Measurements from ENCODE around the gene SECISBP2. TPM values are rescaled to one million over a fixed set of nuclear protein-coding genes. Genes with fewer than 3 reads are reported as not detected.
"Not testable (repeated sequence)": the region's sequence is repeated elsewhere in the genome, so short reads cannot be mapped to it uniquely, and the experiment has no call there.

The SECISBP2 gene, protein sequence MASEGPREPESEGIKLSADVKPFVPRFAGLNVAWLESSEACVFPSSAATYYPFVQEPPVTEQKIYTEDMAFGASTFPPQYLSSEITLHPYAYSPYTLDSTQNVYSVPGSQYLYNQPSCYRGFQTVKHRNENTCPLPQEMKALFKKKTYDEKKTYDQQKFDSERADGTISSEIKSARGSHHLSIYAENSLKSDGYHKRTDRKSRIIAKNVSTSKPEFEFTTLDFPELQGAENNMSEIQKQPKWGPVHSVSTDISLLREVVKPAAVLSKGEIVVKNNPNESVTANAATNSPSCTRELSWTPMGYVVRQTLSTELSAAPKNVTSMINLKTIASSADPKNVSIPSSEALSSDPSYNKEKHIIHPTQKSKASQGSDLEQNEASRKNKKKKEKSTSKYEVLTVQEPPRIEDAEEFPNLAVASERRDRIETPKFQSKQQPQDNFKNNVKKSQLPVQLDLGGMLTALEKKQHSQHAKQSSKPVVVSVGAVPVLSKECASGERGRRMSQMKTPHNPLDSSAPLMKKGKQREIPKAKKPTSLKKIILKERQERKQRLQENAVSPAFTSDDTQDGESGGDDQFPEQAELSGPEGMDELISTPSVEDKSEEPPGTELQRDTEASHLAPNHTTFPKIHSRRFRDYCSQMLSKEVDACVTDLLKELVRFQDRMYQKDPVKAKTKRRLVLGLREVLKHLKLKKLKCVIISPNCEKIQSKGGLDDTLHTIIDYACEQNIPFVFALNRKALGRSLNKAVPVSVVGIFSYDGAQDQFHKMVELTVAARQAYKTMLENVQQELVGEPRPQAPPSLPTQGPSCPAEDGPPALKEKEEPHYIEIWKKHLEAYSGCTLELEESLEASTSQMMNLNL
- 43.8 and 48.2 TPM in 2 replicates for total RNA-seq
- polyA plus RNA-seq = 30.2 and 30.6 TPM in 2 replicates

DNA sequence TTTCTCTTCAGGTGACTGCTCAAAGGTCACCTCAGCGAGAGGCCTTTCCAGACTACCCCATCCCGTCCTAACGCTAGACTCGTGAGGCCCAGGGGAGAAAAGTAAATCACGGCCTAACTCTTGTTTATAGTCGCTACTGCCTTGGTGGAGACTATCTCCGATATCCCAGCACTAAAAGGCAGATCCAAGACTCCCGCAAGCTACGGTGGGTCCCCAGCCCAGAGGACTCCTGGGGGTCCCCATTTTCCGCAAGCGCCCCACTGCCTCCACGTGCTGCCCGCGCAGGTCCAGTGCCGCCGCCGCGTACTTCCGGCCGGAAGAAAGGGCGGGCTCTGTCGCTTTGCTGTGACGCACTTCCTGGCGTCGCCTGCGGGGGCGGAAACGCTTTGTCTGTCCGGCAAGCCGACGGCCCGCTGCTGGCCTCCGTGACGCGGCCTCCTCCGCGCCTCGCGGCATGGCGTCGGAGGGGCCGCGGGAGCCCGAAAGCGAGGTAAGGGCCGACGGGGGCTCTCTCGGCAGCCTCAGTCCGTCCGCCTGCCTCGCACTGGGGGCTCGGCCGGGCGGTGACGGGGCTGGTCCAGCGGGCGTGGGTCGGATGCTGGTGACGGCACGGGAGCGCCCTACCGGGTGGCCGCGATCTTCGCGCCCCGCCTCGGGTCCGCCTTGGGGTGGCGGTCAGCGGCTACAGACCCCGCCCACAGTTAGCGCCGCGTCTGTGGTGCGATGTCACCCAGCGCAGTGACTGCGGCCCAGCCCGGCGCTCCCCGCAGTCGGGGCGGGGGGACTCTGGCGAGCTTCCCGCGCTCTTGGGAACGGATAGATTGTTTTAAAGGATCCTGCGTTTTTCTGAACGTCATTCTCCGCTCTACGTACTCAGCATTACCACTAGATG is at the start of gene SECISBP2:
Gene SECISBP2 (plus strand): TSS at position 378 of the 892 bp plus-strand sequence. CDS start 77 bp downstream, at position 455.
- DNase-seq (ENCODE audit: low spot score) = peak; percentile 97
- Histone ChIP-seq H4K20me1 (ENCODE audit: insufficient read depth, poor library complexity, severe bottlenecking) (peaks cover 7% of the 10 kb centered on the region), H3K9me3 (ENCODE audit: low read depth) (no peaks in the 10 kb centered on the region), H3K36me3 (replicated peaks; ENCODE audit: insufficient read depth, low read depth) (no peaks in the 10 kb centered on the region), H3K9me2 (replicated peaks; ENCODE audit: insufficient read depth) (no peaks in the 10 kb centered on the region), H3K79me2 (peaks cover 80% of the 10 kb centered on the region), H3K27ac (peak within 1 kb of the TSS; percentile 99), H2AFZ (peak within 1 kb of the TSS; percentile 37), H3K27me3 (no peaks in the 10 kb centered on the region), H3K4me3 (peak within 1 kb of the TSS; percentile 45), H3K4me1 (ENCODE audit: insufficient read depth) (peaks cover 23% of the 10 kb centered on the region), H3K4me2 (peak within 1 kb of the TSS; percentile 88)
- WGBS (ENCODE audit: low lambda C conversion rate, missing lambda C conversion rate) = under 1% methylated on average over 79 of the region's 91 CpGs
- TF ChIP-seq EZH2 (IDR thresholded peaks at IDR 0.05; ENCODE audit: borderline replicate concordance) = no peak
- TF ChIP-seq EZH2phosphoT487 (IDR thresholded peaks at IDR 0.05; ENCODE audit: low read depth, severe bottlenecking, unreplicated experiment) = no peak
- TF ChIP-seq, protein P1, sequence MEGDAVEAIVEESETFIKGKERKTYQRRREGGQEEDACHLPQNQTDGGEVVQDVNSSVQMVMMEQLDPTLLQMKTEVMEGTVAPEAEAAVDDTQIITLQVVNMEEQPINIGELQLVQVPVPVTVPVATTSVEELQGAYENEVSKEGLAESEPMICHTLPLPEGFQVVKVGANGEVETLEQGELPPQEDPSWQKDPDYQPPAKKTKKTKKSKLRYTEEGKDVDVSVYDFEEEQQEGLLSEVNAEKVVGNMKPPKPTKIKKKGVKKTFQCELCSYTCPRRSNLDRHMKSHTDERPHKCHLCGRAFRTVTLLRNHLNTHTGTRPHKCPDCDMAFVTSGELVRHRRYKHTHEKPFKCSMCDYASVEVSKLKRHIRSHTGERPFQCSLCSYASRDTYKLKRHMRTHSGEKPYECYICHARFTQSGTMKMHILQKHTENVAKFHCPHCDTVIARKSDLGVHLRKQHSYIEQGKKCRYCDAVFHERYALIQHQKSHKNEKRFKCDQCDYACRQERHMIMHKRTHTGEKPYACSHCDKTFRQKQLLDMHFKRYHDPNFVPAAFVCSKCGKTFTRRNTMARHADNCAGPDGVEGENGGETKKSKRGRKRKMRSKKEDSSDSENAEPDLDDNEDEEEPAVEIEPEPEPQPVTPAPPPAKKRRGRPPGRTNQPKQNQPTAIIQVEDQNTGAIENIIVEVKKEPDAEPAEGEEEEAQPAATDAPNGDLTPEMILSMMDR (IDR thresholded peaks at IDR 0.05; ENCODE audit: poor library complexity) = peak; percentile 95

DNA sequence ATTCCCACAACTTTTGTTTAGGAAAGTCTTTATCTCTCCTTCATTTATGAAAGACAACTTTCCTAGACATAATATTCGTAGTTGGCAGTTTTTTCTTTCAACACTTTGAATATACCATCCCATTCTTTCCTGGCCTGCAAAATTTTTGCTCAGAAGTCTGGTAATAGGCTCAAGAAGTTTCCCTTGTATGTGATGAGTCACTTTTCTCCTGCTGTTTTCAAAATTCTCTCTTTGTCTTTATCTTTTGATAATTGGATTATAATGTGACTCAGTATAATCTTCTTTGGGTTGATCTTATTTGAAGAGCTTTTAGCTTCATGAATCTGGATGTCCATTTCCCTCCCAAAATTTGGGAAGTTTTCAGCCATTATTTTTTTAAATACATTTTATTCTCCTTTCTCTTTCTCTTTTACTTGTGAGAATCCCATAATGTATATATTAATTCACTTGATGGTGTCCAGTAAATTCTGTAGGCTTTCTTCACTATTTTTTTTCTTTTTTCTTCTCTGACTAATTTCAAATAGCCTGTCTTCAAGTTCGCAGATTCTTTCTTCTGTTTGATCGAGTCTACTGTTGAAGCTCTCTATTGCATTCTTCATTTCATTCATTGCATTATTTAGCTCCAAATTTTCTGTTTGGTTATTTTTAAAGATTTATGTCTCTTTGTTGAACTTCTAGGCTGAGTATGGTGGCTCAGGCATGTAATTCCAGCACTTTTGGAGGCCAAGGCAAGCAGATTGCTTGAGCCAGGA is 44.6 kb upstream of the SECISBP2 start:
- no peaks in the 10 kb centered on the region for H3K27me3 ChIP-seq
- H3K4me1 ChIP-seq (ENCODE audit: insufficient read depth) = no peaks in the 10 kb centered on the region
- H4K20me1 ChIP-seq (ENCODE audit: insufficient read depth, poor library complexity, severe bottlenecking) = no peaks in the 10 kb centered on the region
- no peak overlapping the region for H3K27ac ChIP-seq
- no peak overlapping the region for H2AFZ ChIP-seq
- peaks cover 19% of the 10 kb centered on the region for H3K9me3 ChIP-seq (ENCODE audit: low read depth)
- WGBS (ENCODE audit: low lambda C conversion rate, missing lambda C conversion rate) = 87% methylated on average over 3 of the region's 3 CpGs
- no peak for TF ChIP-seq EZH2phosphoT487 (IDR thresholded peaks at IDR 0.05; ENCODE audit: low read depth, severe bottlenecking, unreplicated experiment)
- TF ChIP-seq EZH2 (IDR thresholded peaks at IDR 0.05; ENCODE audit: borderline replicate concordance) = no peak
- TF ChIP-seq, protein P1 (IDR thresholded peaks at IDR 0.05; ENCODE audit: poor library complexity) = no peak
- no peak overlapping the region for H3K4me3 ChIP-seq
- no peak overlapping the region for H3K4me2 ChIP-seq
- no peaks in the 10 kb centered on the region for H3K9me2 ChIP-seq (replicated peaks; ENCODE audit: insufficient read depth)
- no peaks in the 10 kb centered on the region for H3K79me2 ChIP-seq
- no peak for DNase-seq (ENCODE audit: low spot score)
- no peaks in the 10 kb centered on the region for H3K36me3 ChIP-seq (replicated peaks; ENCODE audit: insufficient read depth, low read depth)

DNA sequence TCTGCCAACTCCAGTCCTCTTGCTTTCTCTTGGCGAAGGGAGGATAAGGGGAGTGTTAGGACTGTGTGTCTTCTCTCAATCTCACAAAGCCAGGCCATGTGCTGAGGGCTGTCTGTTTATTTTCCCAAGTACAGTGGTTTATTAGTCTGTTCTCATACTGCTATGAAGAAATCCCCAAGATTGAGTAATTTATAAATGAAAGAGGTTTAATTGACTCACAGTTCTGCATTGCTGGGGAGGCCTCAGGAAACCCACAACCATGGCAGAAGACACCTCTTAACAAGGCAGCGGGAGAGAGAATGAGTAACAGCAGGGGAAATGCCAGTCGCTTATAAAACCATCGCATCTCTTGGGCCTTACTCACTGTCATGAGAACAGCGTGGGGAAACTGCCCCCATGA is 43.5 kb upstream of the SECISBP2 start:
- no peak overlapping the region for H3K4me2 ChIP-seq
- WGBS (ENCODE audit: low lambda C conversion rate, missing lambda C conversion rate) = 81% methylated on average over 5 of the region's 5 CpGs

DNA sequence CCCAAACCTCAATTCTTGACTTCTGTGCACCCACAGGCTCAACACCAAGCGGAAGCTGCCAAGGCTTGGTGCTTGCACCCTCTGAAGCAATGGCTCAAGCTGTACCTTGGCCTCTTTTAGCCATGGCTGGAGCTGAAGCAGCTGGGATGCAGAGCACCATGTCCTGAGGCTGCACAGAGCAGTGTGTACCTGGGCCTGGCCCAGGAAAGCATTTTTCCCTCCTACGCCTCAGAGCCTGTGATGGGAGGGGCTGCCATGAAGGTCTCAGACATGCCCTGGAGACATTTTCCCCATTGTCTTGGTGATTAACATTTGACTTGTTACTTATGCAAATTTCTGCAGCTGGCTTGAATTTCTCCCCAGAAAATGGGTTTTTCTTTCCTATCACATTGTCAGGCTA is 42.3 kb upstream of the SECISBP2 start:
- H3K4me2 ChIP-seq; H3K36me3 ChIP-seq (replicated peaks; ENCODE audit: insufficient read depth, low read depth); H3K4me1 ChIP-seq (ENCODE audit: insufficient read depth); DNase-seq (ENCODE audit: low spot score); H3K9me2 ChIP-seq (replicated peaks; ENCODE audit: insufficient read depth); H3K4me3 ChIP-seq; H4K20me1 ChIP-seq (ENCODE audit: insufficient read depth, poor library complexity, severe bottlenecking); H3K27ac ChIP-seq; H2AFZ ChIP-seq; H3K79me2 ChIP-seq; H3K27me3 ChIP-seq: not testable (repeated sequence)
- peaks cover 19% of the 10 kb centered on the region for H3K9me3 ChIP-seq (ENCODE audit: low read depth)
- WGBS (ENCODE audit: low lambda C conversion rate, missing lambda C conversion rate) = 85% methylated on average over 2 of the region's 2 CpGs

More for the DNA sequence above, 43.5 kb upstream of the SECISBP2 start:
- H3K9me3 ChIP-seq (ENCODE audit: low read depth) = peaks cover 19% of the 10 kb centered on the region
- no peak overlapping the region for H2AFZ ChIP-seq
- no peaks in the 10 kb centered on the region for H3K4me1 ChIP-seq (ENCODE audit: insufficient read depth)
- H3K79me2 ChIP-seq = no peaks in the 10 kb centered on the region
- no peaks in the 10 kb centered on the region for H3K27me3 ChIP-seq
- no peak overlapping the region for H3K27ac ChIP-seq
- H4K20me1 ChIP-seq (ENCODE audit: insufficient read depth, poor library complexity, severe bottlenecking) = no peaks in the 10 kb centered on the region
- DNase-seq (ENCODE audit: low spot score) = no peak
- H3K36me3 ChIP-seq (replicated peaks; ENCODE audit: insufficient read depth, low read depth) = no peaks in the 10 kb centered on the region
- no peak overlapping the region for H3K4me3 ChIP-seq
- no peaks in the 10 kb centered on the region for H3K9me2 ChIP-seq (replicated peaks; ENCODE audit: insufficient read depth)
- no peak for TF ChIP-seq EZH2 (IDR thresholded peaks at IDR 0.05; ENCODE audit: borderline replicate concordance)
- TF ChIP-seq EZH2phosphoT487 (IDR thresholded peaks at IDR 0.05; ENCODE audit: low read depth, severe bottlenecking, unreplicated experiment) = no peak
- TF ChIP-seq, protein P1 (IDR thresholded peaks at IDR 0.05; ENCODE audit: poor library complexity) = no peak
